Measurements from ENCODE around the gene SPTBN2.
A peak's percentile ranks its signal among the peaks of the same experiment; 100 is the strongest.

Gene SPTBN2

GRCh38 chr11:66638177-66639065 is 90.6 kb downstream of the SPTBN2 start, which contains the start of gene RBM4:
RBM4 (plus strand) TSS chr11:66638703; CDS start chr11:66639712, 1,009 bp downstream.
- DNase-seq = peak; percentile 78 to 91 (median 90)

- no peak for DNase-seq
These were observed 91.3 kb downstream of the SPTBN2 start for GRCh38 chr11:66637557-66638176.

GRCh38 chr11:66636411-66636810 is 92.6 kb downstream of the SPTBN2 start:
- no peak for DNase-seq
